Transverse colon (tissue), 4 donors: Measurements from ENCODE around the gene LST1.

ENCODE experiments used
- CTCF ChIP-seq, 5 experiments: fragments of 200-600 bp in 3 of 5; fragments of 450-650 bp in 2 of 5; sonication (generic) in 3 of 5; IDR thresholded peaks; 1 replicate in 2 of 5; 2 replicates in 3 of 5; pipeline ENCODE4 v1.5.1; 2016 to 2017; ENCODE audit warnings: antibody characterized with exemption in 5 of 5, inconsistent platforms in 3 of 5, mild to moderate bottlenecking in 2 of 5, moderate library complexity in 1 of 5
- EP300 ChIP-seq: sonication (generic); formaldehyde crosslinking; IDR thresholded peaks from one replicate; pipeline ENCODE4 v1.6.1; 2017; ENCODE audit warnings: antibody characterized with exemption, low read depth
- POLR2A ChIP-seq: fragments of 450-650 bp; IDR thresholded peaks from one replicate; pipeline ENCODE4 v1.6.1; 2016; ENCODE audit warnings: antibody characterized with exemption, mild to moderate bottlenecking, moderate library complexity
- POLR2AphosphoS5 ChIP-seq, 3 donors: sonication (generic); formaldehyde crosslinking; IDR thresholded peaks; one replicate each; pipeline ENCODE4 v1.6.1; 2016; ENCODE audit warnings: antibody characterized with exemption in 3 of 3

GRCh38 chr6:31630177-31630934 is 44.3 kb downstream of the LST1 start:
- TF ChIP-seq CTCF (IDR thresholded peaks at IDR 0.05) = no peak
- no peak for TF ChIP-seq EP300
- TF ChIP-seq POLR2AphosphoS5 (IDR thresholded peaks at IDR 0.05) = no peak
- no peak for TF ChIP-seq POLR2A
